ENCODE data around the gene IFI16.
"Not testable (repeated sequence)": the region's sequence is repeated elsewhere in the genome, so short reads cannot be mapped to it uniquely, and the experiment has no call there.

IFI16 gene

DNA sequence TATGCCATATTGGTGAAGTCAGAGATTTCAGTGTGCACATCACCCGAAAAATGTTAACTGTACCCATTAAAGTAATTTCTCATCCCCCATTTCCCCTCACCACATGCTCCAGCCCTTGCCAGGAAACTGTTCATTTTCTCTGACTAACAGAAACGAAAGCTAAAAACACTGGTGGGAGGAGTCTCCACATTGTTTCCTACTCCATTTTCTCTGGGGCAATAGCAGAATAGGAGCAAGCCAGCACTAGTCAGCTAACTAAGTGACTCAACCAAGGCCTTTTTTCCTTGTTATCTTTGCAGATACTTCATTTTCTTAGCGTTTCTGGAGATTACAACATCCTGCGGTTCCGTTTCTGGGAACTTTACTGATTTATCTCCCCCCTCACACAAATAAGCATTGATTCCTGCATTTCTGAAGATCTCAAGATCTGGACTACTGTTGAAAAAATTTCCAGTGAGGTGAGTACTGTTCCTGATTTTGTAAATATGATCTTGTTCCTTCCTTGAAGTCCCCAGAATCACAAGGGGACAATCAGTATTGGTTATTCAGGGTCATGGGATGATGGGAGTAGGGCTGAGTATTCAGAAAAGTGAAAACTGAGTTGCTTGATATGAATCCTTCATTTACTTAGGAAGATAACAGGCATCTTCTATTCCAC is at the start of gene IFI16:
Gene IFI16 (plus strand): TSS at position 204 of the 658 bp plus-strand sequence. CDS start 4,774 bp downstream, outside the sequence.
- DNase-seq (ENCODE audit: low spot score) = peak; percentile 62

DNA sequence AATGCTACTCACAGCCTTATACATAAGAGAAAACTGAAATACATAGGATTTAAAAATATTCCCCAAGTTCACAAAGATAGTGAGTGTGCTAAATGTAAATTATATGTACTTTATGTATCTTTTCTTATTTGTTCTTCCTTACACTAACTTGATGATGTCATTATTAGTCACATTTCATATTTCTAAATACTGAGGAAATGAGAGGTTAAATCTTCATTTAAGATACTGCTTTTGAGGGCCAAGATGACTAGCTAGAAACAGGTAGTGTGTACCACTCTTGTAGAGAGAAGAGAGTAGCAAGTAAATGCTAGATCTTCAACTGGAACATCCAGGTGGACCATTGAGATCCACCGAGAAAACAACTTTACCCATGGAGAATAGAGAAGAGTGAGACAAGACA is 48.5 kb upstream of the IFI16 start:
- no peak for DNase-seq (ENCODE audit: low spot score)

- DNase-seq (ENCODE audit: low spot score) = no peak
These were observed 46.7 kb upstream of the IFI16 start for GRCh38 chr1:158962983-158963382.

DNA sequence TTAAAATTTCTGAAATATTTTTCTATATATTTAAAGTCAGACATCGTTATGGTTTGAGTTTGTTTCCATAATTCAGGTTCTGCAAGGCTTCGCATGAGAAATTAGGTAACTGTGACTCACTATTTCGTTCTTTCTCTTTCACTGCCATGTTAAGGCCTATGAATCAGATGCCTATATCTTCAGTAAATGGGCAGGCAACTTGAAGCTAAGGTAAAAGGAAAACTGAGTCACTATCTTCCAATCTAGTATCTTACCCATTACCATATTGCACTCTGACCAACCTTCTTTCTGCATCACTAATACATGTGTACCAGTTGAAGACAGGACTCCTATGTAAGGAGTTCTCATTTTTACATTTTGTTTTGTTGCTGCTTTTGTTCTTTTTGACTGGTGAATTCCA is 40.5 kb upstream of the IFI16 start:
- DNase-seq (ENCODE audit: low spot score) = no peak

- DNase-seq (ENCODE audit: low spot score) = no peak
These were observed 39.9 kb upstream of the IFI16 start for GRCh38 chr1:158969855-158970254.

- no peak for DNase-seq (ENCODE audit: low spot score)
These were observed 36.9 kb upstream of the IFI16 start for GRCh38 chr1:158972841-158973240.

DNA sequence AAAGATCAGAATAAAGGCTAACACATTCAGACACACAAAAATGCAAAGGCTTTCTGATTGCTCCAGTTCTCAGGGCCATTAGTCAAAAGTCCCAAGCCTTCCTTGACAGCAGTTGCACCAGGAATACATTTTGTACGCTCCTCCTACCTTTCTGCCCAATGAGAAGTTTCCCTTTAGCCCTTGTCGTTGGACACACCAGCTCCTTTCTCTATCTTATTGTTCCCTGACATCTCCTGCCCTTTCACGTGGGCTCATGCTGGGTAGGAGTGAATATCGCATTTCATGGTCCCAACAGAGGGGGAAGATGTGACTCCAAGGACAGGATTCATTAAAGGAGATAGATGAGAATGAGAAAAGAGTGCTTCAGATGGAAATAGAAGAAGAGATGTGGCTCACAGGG is 33.5 kb upstream of the IFI16 start:
- no peak for DNase-seq (ENCODE audit: low spot score)

DNA sequence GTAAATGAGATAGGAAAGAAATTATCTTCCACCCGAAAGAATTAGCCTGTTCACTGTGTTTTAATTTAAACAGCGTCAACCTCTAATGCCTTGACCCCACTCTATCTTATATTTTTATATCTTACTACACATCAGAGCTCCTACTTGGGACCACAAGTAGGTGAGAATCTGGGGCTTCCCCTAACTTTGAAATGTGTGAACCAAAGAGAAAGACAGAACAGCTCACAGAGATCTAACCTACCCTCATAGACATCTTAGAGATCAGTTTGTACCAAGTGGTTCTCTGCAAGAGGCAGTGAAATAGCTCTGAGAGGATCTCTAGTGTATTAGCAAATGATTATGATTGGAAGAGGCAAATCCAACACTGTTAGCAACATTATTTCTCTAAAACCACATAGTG is 31.0 kb upstream of the IFI16 start:
- no peak for DNase-seq (ENCODE audit: low spot score)

DNA sequence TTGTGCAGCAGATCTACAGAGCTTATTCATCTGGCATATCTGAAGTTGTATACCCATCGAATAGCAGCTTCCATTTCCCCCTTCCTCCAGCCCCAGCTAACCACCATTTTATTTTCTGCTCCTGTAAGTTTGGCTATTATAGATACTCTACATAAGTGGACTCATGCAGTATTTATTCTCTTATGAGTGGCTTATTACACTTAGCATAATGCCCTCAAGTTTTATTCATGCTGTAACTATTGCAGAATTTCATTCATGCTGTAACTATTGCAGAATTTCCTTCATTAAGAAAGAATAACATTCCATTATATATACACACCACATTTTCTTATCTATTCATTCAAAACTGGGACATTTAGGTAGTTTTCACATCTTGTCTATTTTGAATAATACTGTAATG is 30.5 kb upstream of the IFI16 start:
- DNase-seq (ENCODE audit: low spot score) = no peak

- no peak for DNase-seq (ENCODE audit: low spot score)
These were observed 26.5 kb upstream of the IFI16 start for GRCh38 chr1:158983235-158983634.

DNA sequence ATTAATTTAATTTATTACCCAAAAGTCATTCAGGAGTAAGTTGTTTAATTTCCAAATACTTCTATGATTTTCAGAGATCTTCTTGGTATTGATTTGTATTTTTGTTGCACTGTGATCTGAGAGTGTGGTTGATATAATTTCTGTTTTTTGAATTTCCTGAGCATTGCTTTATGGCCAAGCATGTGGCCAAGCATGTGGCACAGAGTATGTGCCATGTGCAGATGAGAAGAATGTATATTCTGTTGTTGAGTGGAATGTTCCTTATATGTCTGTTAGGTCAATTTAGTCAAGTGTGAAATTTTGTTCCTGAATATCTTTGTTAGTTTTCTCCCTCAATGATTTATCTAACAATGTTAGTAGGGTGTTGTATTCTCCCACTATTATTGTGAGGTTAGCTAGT is 25.3 kb upstream of the IFI16 start:
- DNase-seq (ENCODE audit: low spot score) = no peak

- DNase-seq (ENCODE audit: low spot score) = no peak
These were observed 20.3 kb upstream of the IFI16 start for GRCh38 chr1:158989424-158989823.

DNA sequence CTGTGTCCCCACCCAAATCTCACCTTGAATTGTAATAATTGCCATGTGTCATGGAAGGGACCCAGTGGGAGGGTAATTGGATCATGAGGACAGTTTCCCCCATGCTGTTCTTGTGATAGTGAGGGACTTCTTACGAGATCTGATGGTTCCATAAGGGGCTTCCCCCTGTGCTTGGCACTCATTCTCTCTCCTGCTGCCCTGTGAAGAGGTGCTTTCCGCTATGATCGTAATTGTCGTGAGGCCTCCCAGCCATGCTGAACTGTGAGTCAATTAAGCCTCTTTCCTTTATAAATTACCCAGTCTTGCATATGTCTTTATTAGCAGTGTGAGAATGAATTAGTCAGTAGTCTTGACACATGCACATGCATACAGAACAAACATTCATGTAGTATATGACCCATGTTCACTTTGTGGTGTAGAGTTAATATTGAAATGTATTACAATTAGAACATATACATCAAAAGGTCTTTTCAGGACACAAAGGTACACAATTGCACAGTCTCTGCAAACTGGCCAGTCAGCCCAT is 16.9 kb upstream of the IFI16 start:
- DNase-seq (ENCODE audit: low spot score) = no peak

DNA sequence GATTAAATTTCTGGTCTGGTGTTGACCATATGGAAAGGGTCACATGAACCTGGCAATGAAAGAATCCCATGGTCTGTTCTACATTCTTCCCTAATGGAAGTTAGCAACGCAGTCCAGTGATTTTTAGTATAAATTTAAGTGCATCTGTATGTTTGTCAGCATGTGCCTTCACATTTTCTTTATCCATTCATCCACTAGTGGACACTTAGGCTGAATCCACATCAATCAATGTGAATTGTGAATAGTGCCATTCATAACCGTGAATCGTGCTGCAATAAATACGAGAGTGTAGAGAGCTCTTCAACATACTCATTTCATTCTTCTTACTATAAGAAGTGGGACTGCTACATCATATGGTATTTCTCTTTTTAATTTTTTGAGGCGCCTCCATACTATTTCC is 12.7 kb upstream of the IFI16 start:
- DNase-seq (ENCODE audit: low spot score) = no peak

- no peak for DNase-seq (ENCODE audit: low spot score)
These were observed 11.5 kb upstream of the IFI16 start for GRCh38 chr1:158998037-158998780.

GRCh38 chr1:158998781-158999161 is 10.9 kb upstream of the IFI16 start:
- DNase-seq (ENCODE audit: low spot score) = peak; percentile 36

- no peak for DNase-seq (ENCODE audit: low spot score)
These were observed 10.2 kb upstream of the IFI16 start for GRCh38 chr1:158999316-159000069.

DNA sequence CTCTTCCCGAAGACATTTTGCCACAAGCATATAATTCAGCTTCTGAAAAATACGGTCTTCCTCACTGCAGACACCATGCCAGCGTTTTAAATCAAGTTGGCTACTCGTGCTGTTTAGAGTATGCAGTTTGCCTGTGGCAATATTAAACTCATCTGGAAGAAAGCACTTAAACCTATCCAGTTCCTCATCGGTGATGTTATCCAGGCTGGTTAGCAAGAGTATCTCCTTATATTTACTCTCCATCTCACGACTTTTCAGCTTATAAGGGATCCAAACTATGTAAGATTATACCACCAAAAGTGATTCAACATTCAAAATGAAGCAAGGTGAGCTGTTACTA is 9.7 kb upstream of the IFI16 start:
- no peak for DNase-seq (ENCODE audit: low spot score)

DNA sequence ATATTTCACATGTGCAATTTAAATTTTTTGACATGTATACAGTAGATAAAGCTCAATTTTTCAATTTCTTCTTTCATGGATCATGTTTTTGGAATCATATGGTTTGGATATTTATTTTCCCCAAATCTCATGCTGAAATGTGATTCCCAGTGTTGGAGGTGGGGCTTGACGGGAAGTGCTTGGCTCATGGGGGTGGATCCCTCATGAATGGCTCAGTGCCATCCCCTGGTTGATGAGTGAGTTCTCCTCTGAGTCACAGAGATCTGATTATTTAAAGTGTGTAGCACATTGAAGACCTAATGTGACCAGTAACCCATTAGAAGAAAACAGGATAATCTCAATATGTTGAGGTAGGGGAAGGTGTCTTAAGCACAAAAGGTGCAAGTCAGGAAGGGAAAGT is 9.1 kb upstream of the IFI16 start:
- no peak for DNase-seq (ENCODE audit: low spot score)

GRCh38 chr1:159005161-159005560 is 4.5 kb upstream of the IFI16 start:
- no peak for DNase-seq (ENCODE audit: low spot score)

DNA sequence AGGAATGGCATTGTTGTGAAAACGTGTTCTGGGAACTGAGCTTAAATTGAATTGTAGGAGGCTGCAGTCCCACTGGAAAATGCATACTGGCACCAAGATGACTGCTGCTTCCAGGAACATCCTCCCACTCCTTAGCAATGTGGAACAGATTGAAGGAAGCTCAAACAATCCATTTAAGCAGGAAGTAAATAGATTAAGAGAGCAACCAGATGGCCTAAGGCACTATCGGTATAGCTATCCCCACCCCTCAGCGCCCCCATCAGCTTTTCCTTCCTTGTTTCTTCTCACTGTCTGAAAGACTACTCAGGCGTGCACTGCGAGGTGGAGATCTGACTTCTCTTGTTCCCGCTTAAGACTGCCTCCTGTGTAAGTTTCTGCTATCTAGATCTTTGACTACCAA is 4.0 kb upstream of the IFI16 start:
- DNase-seq (ENCODE audit: low spot score) = peak; percentile 22

- DNase-seq (ENCODE audit: low spot score) = not testable (repeated sequence)
These were observed 3.4 kb upstream of the IFI16 start for GRCh38 chr1:159006210-159006807.

DNA sequence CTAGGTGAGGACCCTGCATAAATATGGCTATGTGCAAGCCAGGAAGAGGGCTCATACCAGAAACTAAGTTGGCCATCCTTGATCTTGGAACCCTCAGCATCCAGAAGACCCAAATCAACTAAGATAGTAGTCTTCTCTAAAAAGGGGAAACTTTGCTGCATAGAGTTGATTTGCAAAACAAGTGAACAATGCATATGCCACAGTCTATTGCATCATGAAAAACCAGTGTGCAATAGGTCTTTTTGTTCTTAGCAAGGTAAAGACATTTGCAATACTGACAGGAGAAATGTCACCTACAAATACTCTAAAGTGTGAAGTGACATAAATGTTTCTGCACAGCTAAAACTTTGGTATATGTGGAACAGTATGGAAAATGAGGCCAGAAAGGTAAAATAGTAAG is 2.0 kb upstream of the IFI16 start:
- no peak for DNase-seq (ENCODE audit: low spot score)
